Adipose tissue (tissue), 3 donors: Measurements from ENCODE around the gene SETBP1. TPM values are rescaled to one million over a fixed set of nuclear protein-coding genes. Genes with fewer than 3 reads are reported as not detected.

Experiments used
- H3K27ac ChIP-seq: one replicate; pipeline ENCODE4 v1.5.1; 2013; ENCODE audit warnings: low read depth, low read length
- WGBS, 3 donors: extraction: QIAGEN DNeasy Blood & Tissue Kit; methylation state at CpG; one replicate each; pipeline ENCODE4 v1.1.7; 2013; 5-methylcytosine and 5-hydroxymethylcytosine counted together
- polyA plus RNA-seq, 3 donors: library from polyadenylated mRNA; stranded (reverse); fragments of 200-250 nt; gene quantifications; one replicate each; pipeline ENCODE4 v1.2.3, GENCODE V29; 2013
- donor health status: healthy with polysubstance abuse.
- donor health status: Bipolar disorder and iron deficiency.
- donor health status: healthy.

Gene SETBP1
- polyA plus RNA-seq, 3 donors: 2.3 to 5.6 (median 2.7) TPM

DNA sequence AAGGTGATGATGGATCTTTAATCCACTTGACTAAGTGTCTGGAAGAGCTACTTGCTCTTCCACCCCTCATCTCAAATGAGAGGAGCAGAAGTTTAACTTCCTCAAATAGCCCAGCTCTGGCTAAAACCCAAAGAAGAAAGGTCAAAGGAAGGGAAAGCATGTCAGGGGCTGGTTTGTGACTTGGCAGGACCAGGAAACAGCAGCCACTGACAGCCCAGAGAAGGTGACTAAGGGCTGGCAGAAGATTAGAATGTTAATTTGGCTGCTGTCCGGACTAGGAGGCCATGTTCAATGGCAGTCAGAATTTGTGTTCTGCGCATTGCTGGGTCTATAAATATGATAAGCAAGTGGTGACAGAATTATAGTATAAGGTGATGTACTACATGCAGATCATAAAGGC is 386.2 kb downstream of the SETBP1 start:
- 47 to 85% (median 50%) methylated on average over 2 of the region's 2 CpGs for WGBS, 3 donors
- H3K27ac ChIP-seq: no peak overlapping the region

DNA sequence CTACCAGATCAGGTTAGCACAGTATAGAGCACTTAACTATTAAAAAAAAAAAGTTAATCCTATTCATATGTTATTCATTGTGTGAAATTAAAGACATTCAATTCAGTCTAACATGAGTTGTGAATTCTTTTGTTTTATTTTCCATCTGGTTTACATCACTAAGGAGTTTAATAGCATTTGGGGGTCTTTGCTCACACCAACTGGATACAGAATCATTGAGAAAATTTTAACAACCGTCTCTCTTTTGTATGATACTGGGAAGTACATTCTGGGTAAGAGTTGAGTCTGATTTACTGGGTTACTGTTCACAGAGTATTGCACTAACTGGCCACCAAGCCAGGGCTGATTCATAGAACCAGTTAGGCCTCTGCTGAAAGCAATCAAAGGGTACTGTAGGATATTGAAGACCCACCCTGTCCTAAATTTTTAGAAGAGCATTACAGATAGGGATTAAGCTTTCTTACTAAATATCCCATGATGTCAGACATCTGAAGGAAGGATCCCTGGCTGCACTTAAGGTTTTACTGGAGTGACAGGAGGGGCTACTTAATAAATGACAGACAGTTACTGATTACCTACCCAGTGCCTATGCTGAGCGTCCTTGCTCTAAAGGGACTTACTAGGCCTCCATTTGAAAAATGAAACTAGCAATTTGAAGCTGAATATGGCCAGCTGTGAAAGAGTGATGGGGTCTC is 387.9 kb downstream of the SETBP1 start:
- WGBS, 3 donors: 86 to 92% (median 92%) methylated on average over 2 of the region's 2 CpGs
- no peak overlapping the region for H3K27ac ChIP-seq

DNA sequence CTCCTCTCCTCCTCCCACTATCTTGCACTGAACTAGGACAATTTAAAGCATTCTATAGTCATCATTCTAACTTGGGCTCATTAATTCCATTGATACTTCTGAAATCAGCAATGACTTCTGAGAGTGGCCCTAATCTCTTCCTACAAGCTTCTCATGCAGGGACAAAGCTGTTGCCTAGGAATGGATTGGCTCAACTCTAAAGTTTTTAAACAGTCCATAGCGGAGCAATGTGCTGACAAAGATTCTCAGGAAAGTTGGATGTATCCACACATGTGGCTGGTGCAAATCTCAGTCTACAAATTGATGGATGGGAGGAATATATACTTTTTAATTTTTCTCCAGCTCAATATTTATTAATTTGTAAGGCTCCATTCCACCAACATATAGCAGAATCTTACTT is 388.9 kb downstream of the SETBP1 start:
- 66 to 86% (median 76%) methylated on average over 1 of the region's 1 CpG for WGBS, 3 donors

DNA sequence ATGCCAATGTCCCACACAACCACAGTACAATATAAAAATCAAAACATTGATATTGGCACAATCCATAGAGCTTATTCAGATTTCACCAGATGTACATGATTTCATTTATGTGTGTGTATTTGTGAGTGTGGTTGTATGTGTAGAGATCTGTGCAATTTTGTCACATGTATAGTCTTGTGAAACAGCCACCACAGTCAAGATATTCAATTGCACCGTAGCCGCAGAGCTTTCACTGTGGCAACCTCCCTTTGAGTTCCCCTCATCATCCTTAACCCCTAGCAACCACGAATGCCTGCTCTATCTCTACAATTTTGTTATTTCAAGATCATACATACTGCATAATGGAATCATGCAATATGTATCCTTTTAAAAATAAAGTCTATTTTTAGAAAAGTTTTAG is 391.3 kb downstream of the SETBP1 start:
- no peak overlapping the region for H3K27ac ChIP-seq
- WGBS, 3 donors: 53 to 84% (median 53%) methylated on average over 3 of the region's 3 CpGs

More for the DNA sequence above, 388.9 kb downstream of the SETBP1 start:
- H3K27ac ChIP-seq: no peak overlapping the region

DNA sequence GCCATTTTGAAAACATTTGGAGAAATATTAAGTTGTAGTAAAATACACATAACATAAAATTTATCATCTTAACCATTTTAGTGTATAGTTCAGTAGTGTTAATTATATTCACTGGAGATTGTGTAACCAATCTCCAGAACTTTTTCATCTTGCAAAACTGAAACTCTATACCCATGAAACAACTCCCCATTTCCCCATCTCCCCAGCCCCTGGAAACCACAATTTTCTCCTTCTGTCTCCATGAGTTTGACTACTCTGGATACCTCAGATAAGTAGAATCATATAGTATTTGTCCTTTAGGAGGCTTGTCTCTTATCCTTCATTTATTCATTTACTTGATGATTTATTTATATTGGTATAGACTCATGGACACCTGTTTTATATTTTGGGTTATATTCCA is 392.9 kb downstream of the SETBP1 start:
- H3K27ac ChIP-seq: no peak overlapping the region

DNA sequence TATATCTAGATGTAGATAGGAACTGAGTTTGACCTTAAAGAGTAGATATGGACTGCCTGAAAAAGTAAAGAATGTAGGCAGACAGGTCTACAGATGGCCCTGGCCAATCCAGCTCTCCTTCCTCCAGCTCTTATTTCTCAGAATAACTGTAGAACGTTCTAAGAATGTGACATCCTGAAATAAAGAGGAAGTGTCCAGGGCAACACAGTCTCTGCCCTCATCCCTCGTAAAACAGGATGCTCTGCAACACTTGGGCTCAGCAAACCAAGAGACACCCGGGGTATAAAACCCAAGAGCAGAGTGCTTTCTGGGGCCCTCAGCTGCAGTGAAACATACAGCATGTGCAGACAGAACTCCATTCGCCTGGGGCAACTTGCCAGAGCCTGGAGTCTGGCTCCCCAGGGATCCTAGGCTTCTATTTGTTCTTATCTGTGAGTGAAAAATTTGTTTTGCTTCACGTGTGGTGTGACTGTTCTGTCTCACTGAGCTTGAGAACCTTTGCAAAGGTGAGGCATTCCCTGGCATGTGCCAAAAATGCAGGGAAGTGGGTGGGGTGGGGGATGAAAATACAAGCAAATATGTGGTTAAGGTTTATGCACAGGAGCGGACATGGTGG is 401.0 kb downstream of the SETBP1 start:
- H3K27ac ChIP-seq: no peak overlapping the region
- 54 to 73% (median 61%) methylated on average over 6 of the region's 6 CpGs for WGBS, 3 donors

DNA sequence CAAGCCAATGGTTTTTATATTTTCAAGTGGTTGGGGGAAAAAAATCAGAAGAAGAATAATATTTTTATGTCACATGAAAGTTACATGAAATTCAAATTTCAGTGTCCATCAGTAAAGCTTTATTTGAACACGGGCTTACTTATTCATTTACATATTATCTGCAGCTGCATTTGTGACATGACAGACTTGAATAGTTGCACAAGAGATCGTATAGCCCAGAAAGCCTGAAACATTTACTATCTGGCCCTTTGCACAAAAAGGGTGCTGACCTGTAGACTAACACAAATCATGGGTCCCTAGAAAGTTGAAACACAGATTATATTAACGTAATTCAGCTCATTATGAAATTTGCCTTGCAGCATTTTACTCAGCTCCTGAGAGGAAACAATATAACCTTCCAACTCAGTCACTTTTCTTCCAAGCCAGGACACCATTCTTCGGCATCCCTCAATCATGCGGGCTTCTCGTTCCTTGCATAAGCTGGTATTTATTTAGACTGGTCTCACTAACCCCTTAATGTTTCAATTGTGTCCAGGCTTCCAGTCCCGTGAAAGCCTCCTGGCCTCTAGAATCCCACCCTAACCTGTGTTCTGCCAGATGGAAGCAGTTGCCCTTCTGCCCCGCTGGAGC is 402.7 kb downstream of the SETBP1 start:
- no peak overlapping the region for H3K27ac ChIP-seq
- WGBS, 3 donors: 83 to 87% (median 87%) methylated on average over 8 of the region's 8 CpGs

DNA sequence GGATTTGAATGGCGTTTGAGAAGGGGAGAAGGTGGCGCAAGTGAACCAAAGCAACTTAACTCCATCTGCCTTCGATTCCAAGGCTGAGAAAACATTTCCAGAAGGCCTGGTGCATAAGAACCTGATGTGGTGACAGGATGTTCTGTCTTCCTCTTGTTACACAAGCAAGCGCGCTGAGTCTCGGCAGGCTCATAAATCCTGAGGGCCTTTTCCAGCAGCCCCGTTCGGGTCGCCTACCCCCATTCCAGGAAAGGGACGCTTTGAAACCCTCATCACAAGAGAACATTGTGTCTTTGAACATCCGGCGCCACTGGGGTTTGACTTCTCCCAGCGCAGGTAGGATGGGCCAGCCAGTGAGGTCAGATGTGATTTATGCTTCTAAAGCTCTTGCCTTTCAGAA is 403.5 kb downstream of the SETBP1 start:
- H3K27ac ChIP-seq: no peak overlapping the region
- 43 to 80% (median 48%) methylated on average over 13 of the region's 13 CpGs for WGBS, 3 donors

DNA sequence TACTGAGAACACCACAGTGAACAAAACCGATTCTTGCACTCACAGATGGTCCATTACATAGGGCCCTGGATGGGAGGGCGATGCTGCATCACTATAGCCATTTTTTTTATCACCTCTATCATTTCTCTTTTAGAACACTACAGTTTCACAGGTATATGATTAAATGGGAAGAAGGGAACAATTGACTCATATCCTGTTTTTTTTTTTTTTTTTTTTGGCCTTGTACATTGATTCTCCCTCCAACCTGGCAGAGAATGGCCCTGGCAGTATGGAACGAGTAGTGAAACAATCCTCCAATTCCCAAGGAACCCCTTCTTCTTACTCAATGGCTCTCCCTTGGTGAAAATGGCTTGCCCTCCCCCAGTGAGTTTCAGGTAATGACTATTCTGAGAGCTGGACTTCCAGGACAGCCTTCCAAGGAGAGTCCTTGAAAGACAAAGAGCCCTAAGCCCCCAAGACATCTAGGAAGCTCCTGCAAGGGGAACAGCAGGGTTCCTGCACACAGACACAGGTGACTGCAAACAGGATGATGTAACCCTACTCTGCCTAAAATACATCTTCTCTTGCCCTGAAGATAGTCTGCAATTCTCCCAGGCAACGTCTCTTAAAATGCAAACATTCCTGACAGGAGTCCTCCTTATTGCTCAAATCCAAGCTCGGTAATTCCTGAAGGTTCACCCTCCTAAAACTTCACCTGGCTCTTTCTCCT is 405.4 kb downstream of the SETBP1 start:
- WGBS, 3 donors: 82 to 87% (median 85%) methylated on average over 5 of the region's 5 CpGs
- H3K27ac ChIP-seq: no peak overlapping the region

DNA sequence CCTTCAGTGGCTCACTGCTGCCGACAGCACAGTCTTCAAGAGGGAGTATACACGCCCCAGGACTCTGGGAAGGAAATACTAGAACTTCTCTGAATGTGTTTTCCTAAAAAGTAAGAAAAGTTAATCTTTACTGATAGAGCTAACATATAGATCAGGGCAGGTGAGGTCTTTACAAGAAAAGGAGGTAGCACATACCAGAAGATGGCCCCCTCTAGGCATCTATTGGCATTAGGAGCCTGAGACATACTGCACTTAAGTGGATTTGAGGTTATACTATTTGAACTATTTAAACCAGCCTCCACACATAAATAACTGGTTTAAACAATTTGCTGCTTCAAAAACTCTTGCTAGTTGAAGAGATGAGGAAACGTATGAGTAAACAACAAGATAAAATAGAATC is 406.1 kb downstream of the SETBP1 start:
- H3K27ac ChIP-seq: no peak overlapping the region
- WGBS, 3 donors: 89 to 92% (median 91%) methylated on average over 3 of the region's 3 CpGs

DNA sequence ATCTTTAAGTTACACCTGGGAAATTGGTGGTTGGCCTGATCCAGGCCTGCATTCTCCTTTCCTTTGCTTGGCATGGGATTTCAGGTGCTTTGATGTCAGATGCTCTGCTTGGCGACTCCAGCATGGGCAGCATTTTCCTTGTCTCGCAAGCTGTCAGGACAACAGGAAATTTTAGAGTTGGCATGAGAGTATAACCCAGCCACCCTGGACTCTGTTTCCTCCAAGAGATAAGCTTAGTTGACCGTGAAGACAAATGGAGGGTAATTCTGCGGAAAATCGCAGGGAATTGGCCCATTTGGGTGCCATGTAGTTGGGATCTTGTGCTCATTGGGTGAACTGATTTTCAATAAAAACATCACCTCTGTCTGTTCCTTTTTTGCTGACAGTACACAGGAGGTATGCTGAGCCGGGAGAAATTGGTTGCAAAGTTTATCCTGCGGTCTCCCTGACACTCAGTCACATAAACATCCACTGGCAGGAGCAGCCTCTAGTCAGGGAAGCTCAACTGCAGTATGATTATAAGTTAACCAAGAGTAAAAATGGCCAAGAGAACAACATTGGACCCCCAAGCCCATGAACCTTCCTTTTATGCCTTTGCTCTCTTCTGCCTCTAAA is 409.9 kb downstream of the SETBP1 start:
- no peak overlapping the region for H3K27ac ChIP-seq
- WGBS, 3 donors: 95 to 96% (median 96%) methylated on average over 7 of the region's 7 CpGs

DNA sequence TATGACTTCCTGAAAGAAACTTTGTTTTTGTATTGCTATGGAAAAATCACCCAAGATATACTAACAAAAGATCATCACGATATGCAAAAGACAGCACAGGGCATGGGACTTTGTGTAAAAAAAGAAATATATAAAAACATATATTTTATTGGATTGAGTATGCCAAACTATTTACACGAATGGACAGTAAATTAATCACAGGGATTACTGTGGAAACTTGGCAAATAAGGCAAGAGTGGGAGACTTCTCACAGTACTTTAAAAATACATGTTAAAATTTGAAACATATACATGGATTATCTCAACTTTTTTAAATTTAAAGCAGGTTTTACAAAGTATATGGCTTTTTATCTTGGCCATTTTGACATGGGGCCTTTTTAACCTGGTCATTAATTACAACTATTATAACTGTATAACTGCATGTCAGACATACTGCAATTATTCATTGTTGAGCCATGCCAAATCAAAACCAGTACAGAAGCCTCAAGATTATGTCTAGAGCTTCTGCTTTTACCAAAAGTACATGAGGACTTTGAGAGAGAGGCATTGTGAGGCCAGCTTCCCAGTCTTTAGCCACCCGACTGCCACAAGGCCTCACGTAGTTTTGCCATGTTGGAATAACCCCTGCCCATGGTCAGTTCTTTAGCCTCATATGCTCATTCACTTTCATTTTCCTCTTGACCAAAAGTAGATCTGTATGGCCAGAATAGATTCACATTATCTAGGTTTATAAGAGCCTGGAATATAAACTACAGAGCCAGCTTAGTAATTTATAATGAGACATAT is 419.8 kb downstream of the SETBP1 start:
- 85 to 87% (median 87%) methylated on average over 4 of the region's 4 CpGs for WGBS, 3 donors
- H3K27ac ChIP-seq: no peak overlapping the region

DNA sequence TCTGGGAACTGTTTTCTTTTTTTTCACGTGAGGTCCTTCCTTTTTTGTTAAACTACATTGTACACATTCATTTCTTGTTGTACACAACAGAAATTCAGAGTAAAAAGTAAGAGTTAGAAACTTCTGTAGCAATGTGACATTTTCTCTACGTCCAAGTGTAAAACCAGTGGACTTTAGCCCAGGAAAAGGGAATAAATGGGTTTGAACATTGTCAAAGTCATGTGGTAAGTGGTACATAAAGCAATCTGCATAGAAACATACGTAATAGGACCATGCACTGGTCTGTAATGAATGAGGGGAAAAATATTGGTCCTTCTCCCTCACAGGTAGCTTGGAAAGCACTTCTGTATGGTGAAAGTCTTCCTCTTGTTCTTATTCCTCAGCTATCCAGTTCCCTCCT is 421.4 kb downstream of the SETBP1 start:
- 76 to 88% (median 76%) methylated on average over 3 of the region's 3 CpGs for WGBS, 3 donors

DNA sequence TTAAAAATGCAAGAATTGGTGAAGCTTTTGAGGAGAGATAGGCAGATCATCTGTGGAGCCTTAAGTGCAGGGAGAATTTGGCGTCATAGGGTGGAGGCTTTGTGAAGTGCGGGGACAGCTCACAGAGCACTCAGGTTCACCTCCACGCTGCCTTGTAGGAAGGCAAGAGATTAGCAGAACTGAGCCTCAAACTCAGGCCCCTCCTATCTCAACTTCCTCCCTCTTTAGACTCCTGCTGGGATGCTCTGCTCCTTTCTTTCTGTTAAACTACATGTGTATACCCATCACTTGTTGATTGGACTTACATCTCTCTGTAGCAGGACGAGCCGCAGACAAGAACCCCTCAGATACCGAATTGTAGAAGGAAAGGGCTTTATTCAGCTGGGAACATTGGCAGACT is 422.2 kb downstream of the SETBP1 start:
- no peak overlapping the region for H3K27ac ChIP-seq
- 91 to 95% (median 91%) methylated on average over 6 of the region's 6 CpGs for WGBS, 3 donors

More for the DNA sequence above, 421.4 kb downstream of the SETBP1 start:
- H3K27ac ChIP-seq: no peak overlapping the region

DNA sequence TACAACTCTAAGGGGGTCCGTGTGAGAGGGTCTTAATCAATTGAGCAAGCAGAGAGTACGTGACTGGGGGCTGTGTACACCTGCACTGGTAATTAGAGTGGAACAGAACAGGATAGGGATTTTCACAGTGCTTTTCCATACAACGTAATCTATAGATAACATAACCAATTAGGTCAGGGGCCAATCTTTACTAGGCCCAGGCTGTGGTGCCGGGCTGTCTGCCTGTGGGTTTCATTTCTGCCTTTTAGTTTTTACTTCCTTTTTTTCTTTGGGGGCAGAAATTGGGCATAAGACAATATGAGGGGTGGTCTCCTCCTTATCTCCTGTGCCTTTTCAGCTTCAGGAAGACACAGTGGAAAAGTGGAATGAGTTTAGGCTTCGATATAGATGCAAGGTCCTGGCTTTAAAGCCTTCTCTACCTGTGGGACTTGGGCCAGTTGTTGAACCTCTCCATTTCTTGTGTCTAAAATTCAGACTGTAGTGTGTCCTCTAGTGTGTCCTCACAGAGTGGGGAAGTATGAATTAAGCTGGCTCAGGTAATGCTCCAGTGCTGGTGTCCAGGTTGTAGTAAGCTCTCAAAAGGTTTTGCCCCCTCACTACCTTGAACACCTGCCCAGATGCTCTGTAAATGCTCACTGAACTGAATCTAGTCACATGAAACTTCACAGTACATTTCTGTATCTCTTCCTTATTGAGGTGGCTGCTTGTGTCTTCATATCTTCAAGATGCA is 422.8 kb downstream of the SETBP1 start:
- WGBS, 3 donors: 71 to 89% (median 83%) methylated on average over 5 of the region's 5 CpGs
- no peak overlapping the region for H3K27ac ChIP-seq

DNA sequence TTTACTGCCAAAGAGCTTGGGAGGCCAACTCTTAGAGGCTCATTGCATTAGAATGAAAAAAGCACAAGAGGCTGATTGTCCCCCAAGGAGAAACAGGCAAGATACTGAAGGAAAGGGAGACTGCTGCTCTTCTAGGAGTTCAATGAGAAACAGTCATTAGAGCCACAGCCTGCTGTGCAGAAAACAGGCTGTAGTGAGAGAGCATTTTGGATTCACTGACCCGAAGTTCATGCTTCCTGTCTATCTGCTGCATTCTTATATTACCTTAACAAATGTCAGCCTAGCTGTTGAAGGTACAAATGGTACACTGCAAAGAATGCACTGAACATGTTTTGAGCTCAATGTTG is 423.3 kb downstream of the SETBP1 start:
- 46 to 67% (median 57%) methylated on average over 1 of the region's 1 CpG for WGBS, 3 donors
- no peak overlapping the region for H3K27ac ChIP-seq

DNA sequence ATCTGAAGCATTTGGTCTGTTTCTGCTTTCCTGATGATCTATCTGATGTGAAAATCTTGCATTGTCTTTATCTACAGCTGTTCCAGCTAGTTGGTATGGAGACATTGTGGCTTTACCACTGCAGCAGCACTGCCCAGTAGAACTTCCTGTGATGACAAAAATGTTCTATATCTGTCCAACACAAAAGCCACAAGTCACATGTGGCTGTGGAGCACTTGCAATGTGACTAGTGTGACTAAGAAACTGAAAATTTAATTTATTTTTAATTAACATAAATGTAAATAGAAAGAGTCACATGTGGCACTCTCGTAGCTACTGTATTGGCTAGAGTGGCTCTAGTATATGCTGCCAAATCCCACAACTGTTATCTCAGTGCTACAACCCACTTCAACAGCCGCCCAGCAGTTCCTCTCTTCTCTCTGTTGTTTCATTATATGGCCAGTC is 425.7 kb downstream of the SETBP1 start:
- 45 to 66% (median 49%) methylated on average over 2 of the region's 2 CpGs for WGBS, 3 donors
- no peak overlapping the region for H3K27ac ChIP-seq

DNA sequence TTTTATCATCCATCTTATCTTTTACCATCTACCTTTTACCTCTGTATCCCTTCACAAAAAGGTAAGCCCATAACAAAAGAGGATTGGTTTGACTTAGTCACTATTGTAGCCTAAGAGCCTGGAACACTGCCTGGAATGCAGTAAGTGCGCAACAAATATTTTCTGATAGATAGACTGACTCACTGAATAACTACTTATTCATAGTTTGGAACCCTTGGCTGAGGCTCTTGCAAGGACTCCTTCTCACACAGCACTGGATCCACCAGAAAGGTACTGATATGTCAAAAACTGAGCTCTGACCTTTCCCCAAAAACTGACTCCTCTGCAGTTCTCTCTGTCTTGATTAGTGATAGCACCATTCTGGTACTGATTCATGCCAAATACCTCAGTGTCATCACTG is 426.7 kb downstream of the SETBP1 start:
- WGBS, 3 donors: 89 to 100% (median 91%) methylated on average over 1 of the region's 1 CpG

More for the DNA sequence above, 426.7 kb downstream of the SETBP1 start:
- no peak overlapping the region for H3K27ac ChIP-seq
